Measurements from ENCODE around the gene TGFBR2. TPM values are rescaled to one million over a fixed set of nuclear protein-coding genes. Genes with fewer than 3 reads are reported as not detected.

TGFBR2 gene
- total and polyA plus RNA-seq, 2 of the 13 experiments (the other 11 are each of a cell fraction or from before 2014, with no cell fraction given), result 82.2 to 187 TPM

DNA sequence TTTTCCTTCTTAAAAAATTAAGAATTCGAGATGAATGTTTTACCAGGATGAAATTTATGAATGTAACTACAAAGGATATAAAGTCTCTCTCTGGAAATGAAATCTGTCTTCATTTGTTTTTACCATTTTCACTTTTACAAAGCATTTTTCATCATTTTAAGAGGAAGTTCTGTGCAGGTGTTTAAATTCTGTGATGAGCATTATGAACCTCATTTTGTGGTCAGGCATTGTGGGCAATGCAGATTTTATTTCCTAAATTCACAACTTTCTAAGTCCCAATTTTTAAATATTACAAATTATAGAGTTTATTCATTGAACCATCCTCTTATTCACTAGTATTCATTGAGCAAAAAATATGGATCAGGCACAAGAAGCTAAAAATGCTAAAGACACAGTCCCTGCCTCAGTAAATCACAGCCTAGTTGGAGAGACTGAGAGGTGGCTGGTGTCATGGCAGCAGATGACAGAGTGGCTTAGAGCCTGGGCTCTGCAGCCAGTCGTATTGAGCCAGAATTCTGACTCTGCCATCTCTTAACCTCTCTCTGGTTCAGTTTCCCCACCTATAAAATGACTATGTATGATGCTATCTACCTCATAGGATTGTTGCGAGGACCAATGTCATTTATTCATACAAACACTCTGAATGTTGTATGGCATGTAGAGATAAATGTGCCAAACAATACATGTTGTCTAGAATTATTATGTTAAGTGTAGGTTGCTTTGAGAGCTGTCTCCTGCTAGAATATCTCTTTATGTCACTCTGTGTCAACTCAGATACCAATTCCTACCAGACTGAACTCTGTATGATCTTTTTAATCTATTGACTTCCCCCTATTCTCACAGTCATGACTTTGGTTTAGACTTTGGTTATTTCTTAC is 7.5 kb upstream of the TGFBR2 start:
- no TSS peak for BruUV-seq (replicated peaks)
- no peak overlapping the region for H3K4me3 ChIP-seq (replicated peaks in 1 of 3; ENCODE audit: insufficient read depth in 1 of 3, low read depth in 2 of 3, low read length in 3 of 3)
- H3K27me3 ChIP-seq (ENCODE audit: control insufficient read depth in 1 of 2, insufficient read depth in 2 of 2, low read length in 2 of 2), result no peaks in the 10 kb centered on the region
- DNase-seq (ENCODE audit: low spot score) (no peak), ATAC-seq (no peak), FAIRE-seq (no peak)
- intact Hi-C loops (cut with micrococcal nuclease; ENCODE audit: unreplicated experiment) (no loop called here), in situ Hi-C loops (cut with HindIII; ENCODE audit: extremely low pct_ligation_motif_present, low pct_unique_long_range_greater_than_20kb) (no loop called here)
- H3K9ac ChIP-seq (ENCODE audit: insufficient read depth, low read depth, low read length), result peak overlapping the region; percentile 37; the same call in 1 of the 2 replicates
- H3K36me3 ChIP-seq (replicated peaks in 1 of 2; ENCODE audit: control insufficient read depth in 1 of 2, insufficient read depth in 2 of 2, low read length in 2 of 2), result no peaks in the 10 kb centered on the region
- H2AFZ ChIP-seq (ENCODE audit: low read length), result no peak overlapping the region
- H3K9me3 ChIP-seq (ENCODE audit: low read length), result no peaks in the 10 kb centered on the region
- ChIA-PET CTCF (ENCODE audit: low intra/inter-chr PET ratio, low total read pairs) (no interaction called here), POLR2A (interaction anchor here (2.0 to 3.1 kb wide), 2 partner anchors 8 to 340 kb away, joined by 10 to 42 read pairs; partner anchors contain the start of gene TGFBR2)
- peaks cover 42% of the 10 kb centered on the region for H3K79me2 ChIP-seq (ENCODE audit: insufficient read depth, low read length)
- 97% methylated on average over 3 of the region's 3 CpGs for WGBS (ENCODE audit: low lambda C conversion rate)
- TF ChIP-seq, protein P1, sequence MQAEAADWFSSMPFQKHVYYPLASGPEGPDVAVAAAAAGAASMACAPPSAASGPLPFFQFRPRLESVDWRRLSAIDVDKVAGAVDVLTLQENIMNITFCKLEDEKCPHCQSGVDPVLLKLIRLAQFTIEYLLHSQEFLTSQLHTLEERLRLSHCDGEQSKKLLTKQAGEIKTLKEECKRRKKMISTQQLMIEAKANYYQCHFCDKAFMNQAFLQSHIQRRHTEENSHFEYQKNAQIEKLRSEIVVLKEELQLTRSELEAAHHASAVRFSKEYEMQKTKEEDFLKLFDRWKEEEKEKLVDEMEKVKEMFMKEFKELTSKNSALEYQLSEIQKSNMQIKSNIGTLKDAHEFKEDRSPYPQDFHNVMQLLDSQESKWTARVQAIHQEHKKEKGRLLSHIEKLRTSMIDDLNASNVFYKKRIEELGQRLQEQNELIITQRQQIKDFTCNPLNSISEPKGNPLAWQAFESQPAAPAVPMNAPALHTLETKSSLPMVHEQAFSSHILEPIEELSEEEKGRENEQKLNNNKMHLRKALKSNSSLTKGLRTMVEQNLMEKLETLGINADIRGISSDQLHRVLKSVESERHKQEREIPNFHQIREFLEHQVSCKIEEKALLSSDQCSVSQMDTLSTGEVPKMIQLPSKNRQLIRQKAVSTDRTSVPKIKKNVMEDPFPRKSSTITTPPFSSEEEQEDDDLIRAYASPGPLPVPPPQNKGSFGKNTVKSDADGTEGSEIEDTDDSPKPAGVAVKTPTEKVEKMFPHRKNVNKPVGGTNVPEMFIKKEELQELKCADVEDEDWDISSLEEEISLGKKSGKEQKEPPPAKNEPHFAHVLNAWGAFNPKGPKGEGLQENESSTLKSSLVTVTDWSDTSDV (CRISPR knock-in tag; IDR thresholded peaks at IDR 0.05), result no peak
- TF ChIP-seq GATAD2A (CRISPR knock-in tag; IDR thresholded peaks at IDR 0.05) (0 out of 2 replicates have a peak, but pooled peaks have one; percentile 2), ZNF431 (CRISPR knock-in tag; IDR thresholded peaks at IDR 0.05; ENCODE audit: borderline replicate concordance, low read depth) (no peak), SATB2 (CRISPR knock-in tag; IDR thresholded peaks at IDR 0.05) (no peak)
- peaks cover 90% of the 10 kb centered on the region for H3K4me1 ChIP-seq (ENCODE audit: insufficient read depth, low read length)
- H3K4me2 ChIP-seq (ENCODE audit: low read depth, low read length), result no peak overlapping the region
- H4K20me1 ChIP-seq (ENCODE audit: insufficient read depth, low read length), result no peaks in the 10 kb centered on the region
- peak overlapping the region; percentile 98 for H3K27ac ChIP-seq (ENCODE audit: extremely low read length, insufficient read depth, low read length)

All from HepG2 (cell line).